ENCODE results near the gene ARSG.
"Not testable (repeated sequence)": the region's sequence is repeated elsewhere in the genome, so short reads cannot be mapped to it uniquely, and the experiment has no call there.

ARSG gene

DNA sequence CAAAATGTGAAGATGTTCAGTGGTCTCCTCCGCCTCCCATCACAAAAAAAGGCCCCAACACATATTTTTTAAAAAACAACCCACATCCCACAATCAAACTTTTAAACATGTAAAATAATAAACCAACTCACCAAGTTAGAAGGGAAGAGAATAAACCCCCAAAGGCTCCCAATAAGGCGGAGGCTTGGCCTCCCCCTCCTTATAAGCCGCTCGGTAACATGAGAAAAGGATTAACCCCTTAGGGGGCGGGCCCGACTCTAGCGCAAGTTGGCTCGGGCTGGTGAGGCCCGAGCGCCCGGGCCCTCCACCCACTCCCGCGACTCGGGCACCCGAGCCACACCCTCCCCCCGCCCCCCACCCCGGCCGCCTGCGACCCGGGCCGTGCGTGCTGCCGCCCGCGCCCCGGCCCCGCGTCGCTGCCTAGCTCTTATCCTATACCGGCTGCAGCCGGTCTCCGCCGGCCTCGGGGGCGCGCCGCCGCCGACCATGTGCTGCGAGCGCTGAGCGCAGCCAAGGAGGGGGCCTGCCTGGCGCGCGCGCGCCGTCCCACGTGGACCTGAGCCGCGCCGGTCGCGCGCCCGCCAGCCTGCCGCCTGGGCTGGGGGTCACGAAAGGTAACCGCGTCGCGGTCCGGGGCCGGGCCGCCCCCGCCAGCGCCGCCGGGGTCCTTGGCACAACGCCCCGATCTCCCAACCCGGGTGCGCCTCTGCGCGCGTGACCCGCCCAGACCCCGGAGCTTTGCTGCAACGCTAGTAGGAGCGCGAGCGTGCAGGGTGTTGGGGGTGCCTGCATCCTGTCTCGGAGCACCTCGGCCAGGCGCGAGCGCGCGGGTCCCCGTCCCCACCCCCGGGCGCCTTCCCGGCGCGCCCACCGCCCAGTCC is at the start of gene ARSG, which contains the start of gene SLC16A6:
Gene ARSG (plus strand): TSS at position 541 of the 881 bp plus-strand sequence. CDS start 15,999 bp downstream, outside the sequence.
Gene SLC16A6 (minus strand): TSS at position 173 of the 881 bp plus-strand sequence. CDS start 12,807 bp downstream, outside the sequence.
- Histone ChIP-seq H3K4me1 (ENCODE audit: insufficient read depth, low read length) (peaks cover 37% of the 10 kb centered on the region), H3K9me3 (ENCODE audit: control insufficient read depth, insufficient read depth, low read length) (no peaks in the 10 kb centered on the region), H3K36me3 (ENCODE audit: insufficient read depth, low read length) (no peaks in the 10 kb centered on the region), H3K9ac (ENCODE audit: low read depth, low read length) (peak within 1 kb of the TSS; percentile 84)

DNA sequence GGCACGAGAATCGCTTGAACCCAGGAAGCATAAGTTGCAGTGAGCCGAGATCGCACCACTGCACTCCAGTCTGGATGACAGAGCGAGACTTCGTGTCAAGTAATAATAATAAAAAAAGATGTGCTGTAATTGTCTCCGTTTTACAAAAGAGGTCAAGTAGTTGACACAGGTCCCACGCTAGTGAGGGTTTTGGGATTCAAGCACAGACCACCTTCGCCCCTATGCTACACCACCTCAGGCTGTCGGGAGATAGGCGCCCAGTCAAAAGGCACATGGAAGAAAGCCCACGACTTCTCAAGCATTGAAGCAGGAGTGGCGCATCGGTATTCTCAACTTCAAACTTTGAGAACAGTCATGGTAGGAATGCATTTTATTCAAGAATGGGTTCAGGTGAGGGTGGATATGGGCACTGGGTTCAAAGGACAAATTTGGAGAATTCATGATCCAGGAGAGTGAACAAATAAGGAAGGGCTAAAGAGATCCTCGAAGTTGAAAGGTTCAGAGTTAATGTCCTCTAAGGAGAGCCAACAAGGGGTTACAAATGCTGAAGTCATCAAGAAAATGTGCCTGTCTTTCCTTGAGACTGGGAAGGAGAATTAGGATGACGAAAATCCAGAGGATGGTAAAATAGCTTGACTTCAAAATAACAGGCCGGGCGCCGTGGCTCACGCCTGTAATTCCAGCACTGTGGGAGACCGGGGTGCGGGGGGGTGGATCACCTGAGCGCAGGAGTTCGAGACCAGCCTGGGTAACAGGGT is 44.8 kb upstream of the ARSG start:
- peaks cover 12% of the 10 kb centered on the region for H3K36me3 ChIP-seq (ENCODE audit: insufficient read depth, low read length)
- peaks cover 8% of the 10 kb centered on the region; the same call in 1 of the 2 replicates for H3K4me1 ChIP-seq (ENCODE audit: insufficient read depth, low read length)
- peak overlapping the region; percentile 98; the same call in 1 of the 2 replicates for H3K9ac ChIP-seq (ENCODE audit: low read depth, low read length)
- no peaks in the 10 kb centered on the region for H3K9me3 ChIP-seq (ENCODE audit: control insufficient read depth, insufficient read depth, low read length)

DNA sequence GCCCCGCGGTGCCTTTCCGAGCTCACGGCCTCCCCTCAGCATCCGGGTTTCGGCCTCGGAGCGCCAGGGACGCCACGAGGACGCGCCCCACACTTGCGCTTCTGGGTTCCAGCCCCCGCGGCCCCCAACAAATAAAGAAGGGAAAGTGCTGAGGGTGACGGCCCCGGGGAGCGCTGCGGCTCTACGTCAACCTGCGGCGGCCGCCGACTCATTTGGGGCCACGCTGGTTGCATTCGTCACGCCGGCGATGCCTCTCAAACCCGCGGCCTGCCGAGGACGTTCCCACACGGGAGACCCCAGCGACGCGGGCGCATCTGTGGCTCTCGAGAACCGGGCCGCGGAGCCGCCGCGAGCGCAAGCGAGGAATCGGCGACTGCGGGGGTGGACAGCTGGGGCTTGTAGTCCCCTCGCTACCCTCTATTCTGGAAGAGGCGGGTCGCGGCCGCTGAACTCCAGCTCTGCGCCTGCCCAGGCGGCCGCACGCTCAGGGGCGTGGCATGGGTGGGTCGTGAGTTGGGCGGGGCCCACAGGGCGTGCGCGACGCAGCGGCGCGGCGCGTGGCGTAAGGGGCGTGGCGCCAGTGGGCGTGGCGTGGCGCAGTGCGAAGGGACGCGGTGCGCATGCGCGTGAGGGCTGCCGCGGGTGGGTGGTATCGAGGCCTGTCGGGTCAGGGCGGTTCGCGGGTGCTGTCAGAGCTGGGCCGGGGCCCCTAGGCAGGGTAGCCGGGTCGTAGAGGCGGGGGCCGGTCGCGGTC is 43.7 kb upstream of the ARSG start, which contains the start of gene AMZ2:
Gene AMZ2 (plus strand): TSS at position 599 of the 754 bp plus-strand sequence. CDS start 2,145 bp downstream, outside the sequence.
- Histone ChIP-seq H3K36me3 (ENCODE audit: insufficient read depth, low read length) (peaks cover 13% of the 10 kb centered on the region), H3K9me3 (ENCODE audit: control insufficient read depth, insufficient read depth, low read length) (no peaks in the 10 kb centered on the region), H3K4me1 (ENCODE audit: insufficient read depth, low read length) (peaks cover 8% of the 10 kb centered on the region; the same call in 1 of the 2 replicates), H3K9ac (ENCODE audit: low read depth, low read length) (peak within 1 kb of the TSS; percentile 98)

DNA sequence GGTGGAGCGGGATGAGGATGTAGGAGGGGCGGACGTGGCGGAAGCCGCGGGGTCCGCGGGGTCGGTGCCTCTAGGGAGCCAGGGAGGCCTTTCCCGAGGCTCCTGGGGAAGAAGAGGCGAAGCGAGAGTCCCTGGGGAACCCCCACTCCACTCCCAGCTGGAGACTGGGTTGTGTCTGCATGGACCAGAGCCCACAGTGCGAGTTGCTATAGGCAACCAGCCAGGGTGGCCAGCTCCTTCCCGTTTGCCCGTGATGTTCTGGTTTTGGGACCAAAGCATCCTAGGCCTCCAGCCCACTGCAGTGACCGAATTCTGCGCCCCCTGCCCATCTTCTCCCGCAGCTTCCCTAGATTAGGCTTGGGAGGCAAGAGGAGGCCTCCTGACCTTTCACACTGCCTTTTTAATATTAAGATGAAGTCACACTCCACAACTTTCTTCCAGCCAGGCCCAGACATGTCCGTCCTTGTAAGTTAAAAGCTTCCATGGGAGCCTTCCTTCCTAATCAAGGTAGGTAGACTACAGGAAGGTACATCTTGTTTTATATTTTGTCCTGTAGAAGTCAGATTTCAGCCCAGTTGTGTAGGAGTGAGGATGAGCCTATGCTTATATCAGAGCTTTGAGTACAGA is 43.0 kb upstream of the ARSG start:
- H3K4me1 ChIP-seq (ENCODE audit: insufficient read depth, low read length), result peaks cover 8% of the 10 kb centered on the region; the same call in 1 of the 2 replicates
- H3K36me3 ChIP-seq (ENCODE audit: insufficient read depth, low read length), result peaks cover 13% of the 10 kb centered on the region
- peak overlapping the region; percentile 98 for H3K9ac ChIP-seq (ENCODE audit: low read depth, low read length)
- H3K9me3 ChIP-seq (ENCODE audit: control insufficient read depth, insufficient read depth, low read length), result no peaks in the 10 kb centered on the region

DNA sequence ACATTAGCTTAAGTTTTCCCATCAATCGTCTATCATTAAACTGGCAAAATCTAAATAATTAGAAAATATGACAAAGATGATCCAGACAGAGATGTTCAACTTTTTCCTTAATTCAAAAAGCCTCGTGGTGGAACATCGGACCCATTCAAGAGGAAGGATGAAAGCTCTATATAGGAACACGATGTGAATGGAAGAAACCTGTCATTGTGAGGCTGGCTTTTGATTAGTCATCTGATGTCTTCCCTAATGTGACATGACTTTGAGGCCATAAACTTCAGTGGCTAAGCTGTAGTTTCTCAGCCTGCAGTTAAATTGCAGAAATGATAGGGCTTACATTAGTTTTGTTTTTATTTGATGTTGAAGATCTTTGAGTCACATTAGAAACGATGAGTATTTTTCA is 42.4 kb upstream of the ARSG start:
- Histone ChIP-seq H3K9ac (ENCODE audit: low read depth, low read length) (peak overlapping the region; percentile 98; the same call in 1 of the 2 replicates), H3K4me1 (ENCODE audit: insufficient read depth, low read length) (peaks cover 8% of the 10 kb centered on the region; the same call in 1 of the 2 replicates), H3K36me3 (ENCODE audit: insufficient read depth, low read length) (peaks cover 18% of the 10 kb centered on the region), H3K9me3 (ENCODE audit: control insufficient read depth, insufficient read depth, low read length) (no peaks in the 10 kb centered on the region)

DNA sequence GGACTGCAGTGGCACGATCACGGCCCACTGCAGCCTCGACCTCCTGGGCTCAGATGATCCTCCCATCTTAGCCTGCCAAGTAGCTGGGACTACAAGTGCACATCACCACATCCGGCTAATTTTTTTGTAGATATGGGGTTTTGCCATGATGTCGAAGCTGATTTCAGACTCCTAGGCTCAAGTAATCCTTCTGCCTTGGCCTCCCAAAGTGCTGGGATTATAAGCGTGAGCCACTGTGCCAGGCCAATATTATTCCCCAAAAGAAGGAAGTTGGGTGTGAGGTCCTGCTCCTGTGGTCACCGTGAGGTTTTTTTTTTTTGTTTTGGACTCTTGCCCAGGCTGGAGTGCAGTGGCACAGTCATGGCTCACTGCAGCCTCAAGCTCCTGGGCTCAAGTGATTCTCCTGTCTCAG is 41.9 kb upstream of the ARSG start:
- H3K4me1 ChIP-seq (ENCODE audit: insufficient read depth, low read length), result peaks cover 8% of the 10 kb centered on the region; the same call in 1 of the 2 replicates
- no peak overlapping the region for H3K9ac ChIP-seq (ENCODE audit: low read depth, low read length)
- no peaks in the 10 kb centered on the region for H3K9me3 ChIP-seq (ENCODE audit: control insufficient read depth, insufficient read depth, low read length)
- peaks cover 22% of the 10 kb centered on the region for H3K36me3 ChIP-seq (ENCODE audit: insufficient read depth, low read length)

DNA sequence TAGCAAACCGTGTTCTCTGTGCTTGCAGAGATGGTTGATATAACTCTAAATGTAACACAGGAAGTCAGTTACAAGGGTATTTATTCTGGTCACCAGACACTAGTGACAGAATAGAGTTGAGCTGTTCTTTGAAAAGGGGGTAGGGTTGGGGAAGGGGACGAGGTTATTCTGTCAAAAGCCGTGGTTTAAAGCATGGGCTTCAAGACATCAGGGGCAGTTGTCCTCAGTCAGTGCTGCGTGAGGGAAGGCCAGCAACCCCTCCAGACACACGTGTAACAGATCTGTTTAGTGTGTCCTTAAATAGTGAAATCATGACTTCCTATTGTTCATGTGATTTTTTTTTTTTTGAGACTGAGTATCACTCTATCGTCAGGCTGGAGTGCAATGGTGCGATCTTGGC is 37.9 kb upstream of the ARSG start:
- peaks cover 31% of the 10 kb centered on the region for H3K36me3 ChIP-seq (ENCODE audit: insufficient read depth, low read length)
- not testable (repeated sequence) for H3K4me1 ChIP-seq (ENCODE audit: insufficient read depth, low read length); H3K9ac ChIP-seq (ENCODE audit: low read depth, low read length); H3K9me3 ChIP-seq (ENCODE audit: control insufficient read depth, insufficient read depth, low read length)

DNA sequence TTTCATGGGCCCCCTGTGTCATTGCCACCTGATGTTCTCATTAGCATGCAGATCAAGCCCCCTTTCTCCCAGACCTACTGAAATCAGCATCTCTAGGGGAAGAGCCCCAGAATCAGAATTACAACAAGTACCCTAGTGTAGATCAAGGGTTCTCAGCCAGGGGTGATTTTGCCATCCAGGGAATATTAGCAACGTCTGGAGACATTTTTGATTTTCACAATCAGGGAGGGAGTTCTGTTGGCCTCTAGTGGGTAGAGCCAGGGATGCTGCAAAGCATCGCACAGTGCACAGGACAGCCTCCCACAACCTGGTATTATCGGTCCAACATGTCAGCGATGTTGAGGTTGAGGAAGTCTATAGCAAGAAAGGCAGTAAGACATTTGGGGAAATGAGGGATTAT is 36.1 kb upstream of the ARSG start:
- Histone ChIP-seq H3K36me3 (ENCODE audit: insufficient read depth, low read length) (peaks cover 29% of the 10 kb centered on the region), H3K9me3 (ENCODE audit: control insufficient read depth, insufficient read depth, low read length) (no peaks in the 10 kb centered on the region), H3K9ac (ENCODE audit: low read depth, low read length) (no peak overlapping the region), H3K4me1 (ENCODE audit: insufficient read depth, low read length) (peaks cover 3% of the 10 kb centered on the region; the same call in 1 of the 2 replicates)

DNA sequence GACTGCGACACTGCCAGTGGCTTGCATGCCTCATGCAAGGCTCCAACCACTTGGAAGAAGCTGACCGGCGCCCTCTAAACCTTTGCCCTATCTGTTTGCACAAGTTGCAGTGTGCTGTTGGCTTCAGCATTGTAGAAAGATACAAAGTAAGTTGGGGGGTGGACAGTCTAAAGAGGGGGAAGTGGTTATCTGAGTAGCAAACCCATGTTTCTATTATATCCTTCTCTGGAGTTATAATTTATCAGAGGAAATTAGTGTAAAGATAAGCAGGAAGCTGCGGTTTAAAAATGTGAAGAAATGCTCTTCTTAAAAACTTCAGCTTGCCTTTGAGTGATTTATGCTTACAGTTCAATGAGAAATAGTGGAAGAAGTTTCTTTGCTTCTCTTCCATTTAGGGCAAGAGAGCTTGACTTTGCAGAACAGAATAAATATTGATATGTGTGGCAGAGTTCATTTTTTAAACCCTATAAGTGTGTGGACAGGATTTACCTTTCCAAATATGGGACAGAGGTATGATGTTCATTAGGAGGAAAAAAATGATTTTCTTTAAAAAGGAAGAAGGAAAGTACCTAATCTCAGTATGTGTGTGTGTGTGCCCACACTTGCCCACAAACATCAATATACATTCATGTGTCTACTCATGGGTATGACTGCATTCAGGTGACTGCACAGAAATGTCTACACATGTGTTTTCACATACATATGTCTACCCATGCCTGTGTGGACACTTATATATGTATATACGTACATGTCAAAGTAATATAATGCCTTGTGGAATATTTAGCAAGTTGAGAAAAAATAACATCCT is 35.4 kb upstream of the ARSG start:
- Histone ChIP-seq H3K9me3 (ENCODE audit: control insufficient read depth, insufficient read depth, low read length) (no peaks in the 10 kb centered on the region), H3K9ac (ENCODE audit: low read depth, low read length) (no peak overlapping the region), H3K4me1 (ENCODE audit: insufficient read depth, low read length) (peaks cover 3% of the 10 kb centered on the region; the same call in 1 of the 2 replicates), H3K36me3 (ENCODE audit: insufficient read depth, low read length) (peaks cover 21% of the 10 kb centered on the region; the same call in 1 of the 2 replicates)

DNA sequence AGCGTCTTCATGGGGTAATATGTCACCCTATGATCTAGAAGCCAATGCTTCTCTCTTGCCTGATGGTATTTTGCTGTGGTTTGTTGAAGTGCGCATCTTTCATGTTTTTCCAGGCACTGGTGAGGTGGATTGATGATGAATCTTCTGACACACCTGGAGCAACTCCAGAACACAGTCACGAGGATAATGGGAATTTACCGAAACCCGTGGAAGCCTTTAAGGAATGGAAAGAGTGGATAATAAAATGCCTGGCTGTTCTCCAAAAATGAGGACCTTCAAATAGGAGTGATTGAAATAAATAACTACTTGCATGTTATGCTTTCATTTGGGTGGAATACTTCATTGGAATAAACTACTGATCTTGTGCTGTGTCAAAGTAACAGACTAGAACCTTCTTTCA is 34.6 kb upstream of the ARSG start:
- H3K9me3 ChIP-seq (ENCODE audit: control insufficient read depth, insufficient read depth, low read length); H3K4me1 ChIP-seq (ENCODE audit: insufficient read depth, low read length); H3K9ac ChIP-seq (ENCODE audit: low read depth, low read length): not testable (repeated sequence)
- peaks cover 18% of the 10 kb centered on the region; the same call in 1 of the 2 replicates for H3K36me3 ChIP-seq (ENCODE audit: insufficient read depth, low read length)

DNA sequence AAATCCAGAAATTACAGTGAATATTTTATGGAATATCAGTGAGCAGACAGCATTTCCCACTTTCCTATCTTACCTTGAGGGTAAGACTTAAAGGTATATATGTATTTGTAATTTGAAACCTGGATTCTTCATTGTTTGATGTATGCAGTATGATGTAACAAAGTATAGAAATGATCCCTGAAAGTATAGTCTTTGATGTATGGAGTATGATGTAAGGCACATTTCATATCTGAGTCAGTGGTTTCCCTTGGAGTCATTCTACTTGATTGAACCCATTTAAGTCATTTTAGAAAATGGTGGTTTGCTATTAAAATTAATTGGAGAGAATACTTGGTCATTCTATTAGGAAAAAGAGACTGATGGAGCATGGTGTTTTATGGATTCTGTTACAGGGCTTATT is 33.4 kb upstream of the ARSG start:
- Histone ChIP-seq H3K9me3 (ENCODE audit: control insufficient read depth, insufficient read depth, low read length) (no peaks in the 10 kb centered on the region), H3K36me3 (ENCODE audit: insufficient read depth, low read length) (peaks cover 18% of the 10 kb centered on the region; the same call in 1 of the 2 replicates), H3K4me1 (ENCODE audit: insufficient read depth, low read length) (peaks cover 3% of the 10 kb centered on the region; the same call in 1 of the 2 replicates), H3K9ac (ENCODE audit: low read depth, low read length) (no peak overlapping the region)

DNA sequence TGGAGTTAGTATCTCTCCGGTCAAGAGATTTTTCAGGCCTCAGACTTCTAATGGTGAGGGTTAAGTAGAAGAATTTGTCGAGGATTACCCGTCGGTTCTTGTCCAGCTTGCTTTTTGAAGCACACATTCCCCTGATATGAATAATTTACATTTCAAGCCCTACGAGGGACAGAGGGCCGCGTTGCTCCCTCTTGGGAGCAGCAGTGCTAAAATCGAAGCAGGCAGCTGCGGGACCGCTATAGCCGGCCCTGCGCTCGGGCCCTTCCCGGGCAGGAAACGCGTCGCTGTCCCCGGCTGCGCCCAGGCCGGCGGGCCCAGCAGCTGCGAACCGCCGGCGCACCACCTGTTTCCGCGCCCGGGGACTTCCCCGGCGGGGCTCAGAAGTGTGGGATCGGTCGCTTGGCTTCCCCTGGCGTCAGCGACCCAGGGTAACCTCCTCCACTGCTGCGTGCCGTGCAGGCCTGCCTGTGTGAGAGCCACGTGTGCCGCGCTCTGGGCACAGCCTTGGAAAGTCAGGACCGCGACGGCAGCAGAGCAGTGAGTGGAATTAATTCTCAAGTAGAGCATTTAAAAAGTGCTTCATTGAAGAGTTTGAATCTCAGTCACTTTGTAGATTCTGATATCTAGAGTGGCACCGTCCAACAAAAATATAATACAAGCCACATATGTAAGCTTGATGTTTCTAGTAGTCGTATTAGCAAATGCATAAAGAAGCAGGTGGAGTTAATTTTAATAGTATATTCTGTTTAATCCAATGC is 32.2 kb upstream of the ARSG start:
- H3K9ac ChIP-seq (ENCODE audit: low read depth, low read length), result peak overlapping the region; percentile 52
- H3K4me1 ChIP-seq (ENCODE audit: insufficient read depth, low read length); H3K9me3 ChIP-seq (ENCODE audit: control insufficient read depth, insufficient read depth, low read length): not testable (repeated sequence)
- H3K36me3 ChIP-seq (ENCODE audit: insufficient read depth, low read length), result peaks cover 11% of the 10 kb centered on the region; the same call in 1 of the 2 replicates
